ENCODE measurements around the gene ARHGEF11.
"Not testable (repeated sequence)": the region's sequence is repeated elsewhere in the genome, so short reads cannot be mapped to it uniquely, and the experiment has no call there.

ARHGEF11 gene

GRCh38 chr1:156929596-156930238 lies 115.8 kb downstream of the ARHGEF11 start:
- DNase-seq (ENCODE audit: low read depth, low spot score): no peak

- DNase-seq (ENCODE audit: low read depth, low spot score): no peak
These were observed 117.4 kb downstream of the ARHGEF11 start for GRCh38 chr1:156928043-156928602.

GRCh38 chr1:156927215-156928042 lies 118.1 kb downstream of the ARHGEF11 start:
- peak; percentile 32 for DNase-seq (ENCODE audit: low read depth, low spot score)

GRCh38 chr1:156926695-156927094 lies 118.8 kb downstream of the ARHGEF11 start:
- not testable (repeated sequence) for DNase-seq (ENCODE audit: low read depth, low spot score)

GRCh38 chr1:156926175-156926574 lies 119.4 kb downstream of the ARHGEF11 start:
- no peak for DNase-seq (ENCODE audit: low read depth, low spot score)

DNA sequence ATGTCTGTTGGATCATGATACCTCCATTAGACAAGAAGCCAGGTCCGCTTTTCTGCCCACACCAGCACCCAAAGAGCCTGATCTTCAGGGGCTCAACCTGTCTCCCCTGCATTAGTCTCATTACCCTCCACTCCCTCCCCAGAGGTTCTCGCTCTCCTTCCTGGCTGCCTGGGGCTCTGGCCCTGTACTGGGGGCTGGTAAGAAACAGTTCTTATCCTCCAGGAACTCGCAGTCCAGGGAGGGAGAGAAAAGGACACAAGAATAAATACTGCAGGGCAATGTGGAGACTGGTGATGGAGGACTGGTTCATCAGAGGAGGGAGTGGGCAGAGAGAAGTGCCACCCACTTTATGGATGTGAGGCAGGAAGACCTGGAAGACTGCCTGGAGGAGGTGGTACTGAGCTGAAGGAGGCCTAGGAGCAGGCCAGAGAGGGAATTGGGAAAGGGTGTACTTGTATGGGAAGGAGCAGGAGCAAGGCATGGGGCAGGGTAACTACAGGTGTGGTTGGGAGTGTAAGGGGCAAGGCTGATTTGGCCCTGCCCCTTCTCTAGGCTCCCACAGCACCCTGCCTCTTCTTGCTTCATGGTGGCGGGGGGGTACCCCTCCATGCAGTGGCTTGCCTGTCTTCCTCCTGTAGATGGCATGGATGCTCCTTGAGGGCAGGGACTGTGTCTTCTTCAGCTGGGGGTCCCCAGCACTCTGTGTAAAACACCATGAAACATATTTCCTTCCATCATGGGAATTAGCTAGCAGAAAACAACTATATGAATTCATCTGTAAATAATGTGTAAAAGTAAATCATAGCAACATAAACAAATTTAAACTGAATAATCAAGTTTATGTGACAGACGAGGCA lies 120.2 kb downstream of the ARHGEF11 start:
- DNase-seq (ENCODE audit: low read depth, low spot score): no peak

DNA sequence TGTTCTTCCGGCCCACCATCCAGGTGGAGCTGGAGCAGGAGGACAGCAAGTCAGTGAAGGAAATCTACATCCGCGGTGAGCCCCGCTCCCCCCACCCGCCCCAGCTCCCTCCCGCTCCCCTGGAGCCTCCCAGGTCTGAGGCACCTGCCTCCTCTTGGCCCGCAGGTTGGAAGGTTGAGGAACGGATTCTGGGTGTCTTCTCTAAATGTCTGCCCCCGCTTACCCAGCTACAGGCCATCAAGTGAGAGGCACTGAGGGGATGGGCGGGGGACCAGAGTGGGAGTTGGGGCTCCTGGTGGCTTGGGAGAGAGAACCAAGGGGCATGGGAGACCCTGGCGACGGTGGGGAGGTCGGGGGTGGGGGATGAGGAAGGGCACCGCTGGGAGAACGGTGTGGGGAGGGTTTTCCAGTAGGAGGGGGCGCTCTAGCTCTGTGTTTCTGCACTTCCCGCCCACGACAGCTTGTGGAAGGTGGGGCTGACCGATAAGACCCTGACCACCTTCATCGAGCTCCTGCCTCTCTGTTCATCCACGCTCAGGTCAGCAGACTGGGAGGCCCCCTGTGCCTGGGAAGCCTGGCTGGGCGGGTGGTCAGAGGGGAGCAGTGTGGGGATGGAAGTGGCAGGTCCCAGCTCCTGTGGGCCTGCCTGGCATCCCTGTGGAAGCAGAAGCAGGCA lies 120.9 kb downstream of the ARHGEF11 start:
- DNase-seq (ENCODE audit: low read depth, low spot score): no peak

DNA sequence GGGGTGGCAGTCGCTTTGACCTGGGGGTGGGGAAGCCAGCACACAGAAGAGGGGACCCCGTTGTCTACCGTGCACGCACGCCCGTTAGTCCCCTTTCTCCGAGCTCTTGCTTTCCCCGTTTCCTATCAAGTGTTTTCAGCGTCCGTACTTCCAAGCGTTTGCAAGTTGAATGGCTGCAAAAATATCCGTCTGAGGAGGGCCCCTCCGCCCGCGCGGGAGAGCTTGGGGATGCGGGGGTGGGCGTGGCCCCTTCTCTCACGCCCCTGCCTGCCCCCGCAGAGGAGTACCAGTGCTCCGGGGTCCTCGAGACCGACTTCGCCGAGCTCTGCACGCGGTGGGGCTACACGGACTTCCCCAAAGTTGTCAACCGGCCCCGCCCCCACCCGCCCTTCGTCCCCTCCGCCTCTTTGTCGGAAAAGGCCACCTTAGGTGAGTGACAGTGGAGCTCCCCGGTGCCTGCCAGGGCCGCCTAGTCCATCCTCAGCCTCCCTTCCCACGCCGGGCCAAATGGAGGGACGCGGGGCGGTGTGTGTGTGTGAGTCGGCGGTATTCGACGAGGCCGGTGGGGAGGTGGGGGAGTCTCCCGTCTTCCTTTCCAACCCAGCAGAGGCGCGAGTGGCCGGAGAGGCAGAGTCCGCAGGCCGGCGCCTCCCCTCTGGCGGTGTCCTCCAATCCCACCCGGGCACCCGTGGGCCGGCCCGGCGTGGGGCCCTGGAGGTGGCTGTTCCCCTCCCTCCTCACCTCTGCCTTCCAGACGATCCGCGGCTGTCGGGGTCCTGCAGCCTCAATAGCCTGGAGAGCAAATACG lies 121.7 kb downstream of the ARHGEF11 start:
- no peak for DNase-seq (ENCODE audit: low read depth, low spot score)

GRCh38 chr1:156922986-156923669 lies 122.4 kb downstream of the ARHGEF11 start:
- DNase-seq (ENCODE audit: low read depth, low spot score): no peak

GRCh38 chr1:156921053-156921529 lies 124.5 kb downstream of the ARHGEF11 start:
- DNase-seq (ENCODE audit: low read depth, low spot score): no peak

DNA sequence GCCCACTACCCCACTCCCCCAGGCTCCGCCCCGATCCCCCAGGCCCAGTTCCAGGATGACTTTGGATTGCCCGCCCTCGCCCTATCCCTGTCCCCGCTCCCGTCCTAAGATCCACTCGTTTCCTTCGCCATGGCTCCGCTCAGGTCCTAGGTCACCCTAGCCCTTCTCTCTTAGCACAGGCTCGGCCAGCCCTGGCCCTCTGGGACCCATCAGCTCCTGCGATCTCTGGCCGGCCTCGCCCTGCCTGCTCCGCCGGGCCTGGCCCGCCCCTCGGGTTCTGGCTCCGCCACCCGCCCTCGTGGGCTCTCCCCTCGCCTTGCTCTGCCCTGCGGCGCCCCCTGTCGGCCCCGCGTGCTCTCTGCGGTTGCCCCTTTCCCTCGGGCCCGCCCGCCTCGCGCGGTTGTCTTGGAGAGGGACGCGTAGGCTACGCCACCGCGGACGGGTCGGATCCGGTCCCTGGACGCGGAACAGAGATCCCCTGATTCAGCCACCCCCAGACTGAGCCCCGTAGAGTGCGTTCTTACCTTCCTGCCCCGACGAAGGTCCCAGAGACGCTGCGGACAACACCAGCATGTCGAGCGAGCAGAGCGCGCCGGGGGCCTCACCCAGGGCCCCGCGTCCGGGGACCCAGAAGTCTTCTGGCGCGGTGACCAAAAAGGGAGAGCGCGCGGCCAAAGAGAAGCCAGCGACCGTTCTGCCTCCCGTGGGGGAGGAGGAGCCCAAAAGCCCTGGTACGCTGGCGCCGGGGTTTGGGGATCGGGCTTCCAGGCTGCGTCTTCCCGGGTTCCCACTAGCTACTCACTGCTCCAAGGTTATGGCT lies 125.1 kb downstream of the ARHGEF11 start, which contains the start of gene LRRC71:
TSS of gene LRRC71 (plus strand) at position 400 of the 820 bp plus-strand sequence. CDS start at position 572, 172 bp downstream.
- DNase-seq (ENCODE audit: low read depth, low spot score): peak; percentile 30

DNA sequence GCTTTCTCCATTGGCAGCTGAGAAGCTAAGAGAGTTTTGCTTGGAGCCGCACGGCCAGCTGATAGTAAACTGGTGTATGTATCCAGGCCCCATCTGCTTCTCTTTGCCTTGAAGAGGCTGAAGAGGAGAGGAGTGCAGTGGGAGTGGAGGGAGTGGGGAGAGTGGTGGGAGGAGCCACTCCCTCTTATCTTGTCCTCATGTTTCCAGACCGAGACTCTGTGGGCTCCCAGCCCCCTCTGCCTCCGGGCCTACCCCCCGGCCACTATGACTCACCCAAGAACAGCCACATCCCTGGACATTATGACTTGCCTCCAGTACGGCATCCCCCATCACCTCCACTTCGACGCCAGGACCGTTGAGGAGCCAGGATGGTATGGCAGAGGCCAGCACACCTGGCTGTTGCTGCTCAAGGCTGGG lies 131.1 kb downstream of the ARHGEF11 start:
- DNase-seq (ENCODE audit: low read depth, low spot score): no peak

GRCh38 chr1:156913809-156914387 lies 131.6 kb downstream of the ARHGEF11 start:
- no peak for DNase-seq (ENCODE audit: low read depth, low spot score)

GRCh38 chr1:156912861-156913808 lies 132.4 kb downstream of the ARHGEF11 start:
- no peak for DNase-seq (ENCODE audit: low read depth, low spot score)

DNA sequence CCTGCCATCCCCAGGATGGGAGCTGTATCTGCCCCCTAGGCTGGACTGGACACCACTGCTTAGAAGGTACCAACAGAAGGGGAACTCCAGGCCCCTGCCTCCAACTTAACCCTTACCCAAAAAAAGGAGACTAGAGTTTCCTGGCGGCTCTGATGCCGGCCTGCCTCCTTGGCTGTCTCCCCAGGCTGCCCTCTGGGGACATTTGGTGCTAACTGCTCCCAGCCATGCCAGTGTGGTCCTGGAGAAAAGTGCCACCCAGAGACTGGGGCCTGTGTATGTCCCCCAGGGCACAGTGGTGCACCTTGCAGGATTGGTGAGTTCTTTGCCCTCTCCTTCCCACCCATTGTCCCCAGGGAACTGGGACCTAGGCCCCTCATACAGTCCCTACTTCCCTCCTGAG lies 133.2 kb downstream of the ARHGEF11 start:
- DNase-seq (ENCODE audit: low read depth, low spot score): no peak

- no peak for DNase-seq (ENCODE audit: low read depth, low spot score)
These were observed 133.8 kb downstream of the ARHGEF11 start for GRCh38 chr1:156911577-156912298.

Data from activated naive CD8-positive, alpha-beta T cell treated with anti-CD3 and anti-CD28 coated beads, Interleukin-2, amount 50 U/mL, for 16 hours (primary cell).